ENCODE measurements around the gene PIEZO2.

The PIEZO2 gene

DNA sequence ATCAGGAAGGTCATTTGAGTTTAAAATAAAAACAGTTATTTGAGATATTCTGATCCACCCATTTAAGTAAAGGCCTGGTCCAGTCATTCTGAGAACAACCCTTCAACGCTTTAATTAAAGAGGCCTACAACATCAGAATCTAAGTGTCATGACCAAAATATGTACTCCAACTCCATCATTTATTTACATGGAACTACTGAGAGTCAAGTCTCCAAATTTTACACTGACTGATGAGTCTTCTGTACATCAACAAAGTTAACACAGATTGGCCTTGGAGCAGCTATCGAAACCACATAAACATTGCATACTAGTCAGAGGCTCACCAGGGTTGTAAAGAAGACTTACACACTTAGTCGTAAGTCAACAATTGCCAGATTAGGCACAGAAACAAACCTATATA is 37.1 kb downstream of the PIEZO2 start:
- no peak for DNase-seq

DNA sequence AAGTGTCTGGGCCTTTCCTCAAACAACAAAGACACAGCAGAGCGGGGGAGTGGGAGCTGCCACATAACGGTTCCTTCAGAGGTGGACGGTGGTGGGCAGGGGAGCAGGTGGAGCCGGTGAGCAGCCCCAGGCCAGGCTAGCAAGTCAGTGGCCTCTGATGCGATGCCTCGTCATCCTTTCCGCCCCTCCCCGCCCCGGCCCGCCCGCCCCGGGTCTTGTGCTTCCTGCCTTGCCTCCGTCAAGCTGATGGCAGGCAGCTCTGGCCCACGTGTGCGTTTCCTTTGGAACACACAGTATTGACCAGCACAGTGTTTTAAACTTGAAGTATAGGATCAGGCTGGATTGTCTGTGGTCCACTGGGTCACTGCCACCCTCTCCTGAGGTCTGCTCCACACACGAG is 38.9 kb downstream of the PIEZO2 start:
- no peak for DNase-seq

DNA sequence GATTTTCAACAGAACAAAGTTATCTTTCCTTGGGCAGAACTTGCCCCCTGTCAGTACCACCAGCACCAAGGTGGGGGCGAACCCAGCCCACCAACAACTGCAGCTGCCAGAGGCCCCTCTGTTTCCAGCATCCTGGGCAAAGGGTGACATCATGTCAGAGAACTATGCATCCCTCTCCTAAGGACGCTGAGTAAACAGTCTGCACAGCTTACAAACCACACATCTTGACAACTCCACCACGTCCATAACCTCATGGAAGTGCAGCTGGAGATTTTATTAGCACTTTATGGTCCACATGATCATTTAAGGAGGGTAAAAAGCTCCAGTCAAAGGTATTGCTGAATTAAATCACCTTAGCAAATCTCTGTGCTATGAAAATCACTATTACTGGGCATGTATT is 40.4 kb downstream of the PIEZO2 start:
- DNase-seq: no peak

DNA sequence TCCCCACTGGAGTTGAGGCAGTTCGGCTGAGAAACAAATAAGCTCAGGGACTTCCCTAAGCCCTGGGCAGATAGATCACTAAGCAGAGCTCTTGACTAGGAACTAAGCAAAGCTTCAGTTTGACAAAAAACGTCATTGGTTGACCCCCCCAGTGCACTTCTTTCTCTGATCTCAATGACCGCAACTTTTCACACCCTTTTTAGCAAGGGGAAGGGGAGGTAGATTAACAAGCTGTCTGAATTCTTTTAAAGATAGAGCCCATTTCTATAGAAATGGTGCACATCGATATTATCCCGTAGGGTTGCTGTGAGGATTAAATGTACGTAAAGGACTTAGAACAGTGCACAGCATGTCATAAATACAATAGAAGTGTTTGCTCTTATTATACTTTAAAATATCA is 42.5 kb downstream of the PIEZO2 start:
- DNase-seq: no peak

DNA sequence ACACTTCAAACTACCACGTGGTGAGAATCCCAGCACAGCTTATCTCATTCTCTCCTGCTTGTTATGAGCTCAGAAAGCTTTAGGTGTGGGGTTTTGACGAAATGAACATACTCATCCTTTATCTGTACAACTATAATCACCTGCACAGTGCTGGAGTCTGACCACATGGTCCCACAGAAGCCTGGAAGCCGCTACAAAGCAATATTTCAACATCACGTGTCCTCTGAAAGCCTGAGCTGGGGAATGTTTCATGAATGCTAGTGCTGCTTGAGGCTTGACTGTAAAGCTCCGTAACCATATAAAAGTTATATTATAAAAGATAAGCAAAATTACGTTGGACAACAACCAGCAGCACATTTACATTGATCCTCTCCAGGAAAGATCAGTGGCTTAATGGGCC is 43.9 kb downstream of the PIEZO2 start:
- DNase-seq: no peak

DNA sequence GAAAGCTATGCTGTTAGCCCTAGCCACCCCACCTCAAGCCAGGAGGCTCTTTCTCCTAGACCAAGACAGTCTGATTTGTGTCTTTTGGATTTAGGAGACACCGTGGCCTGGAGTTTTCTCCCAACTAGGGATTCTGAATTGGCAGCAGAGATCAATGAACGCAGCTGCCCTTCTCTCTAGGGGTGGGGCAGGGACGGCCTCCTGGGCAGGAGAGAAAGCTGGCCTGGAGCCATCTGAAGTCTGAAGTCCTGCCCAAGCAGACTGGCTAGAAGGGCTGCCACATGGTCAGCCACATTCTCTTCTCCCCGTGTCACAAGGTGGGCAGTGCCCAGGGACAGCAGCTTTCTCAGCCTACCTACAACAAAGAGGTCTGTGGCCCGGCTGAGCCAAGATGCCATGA is 45.1 kb downstream of the PIEZO2 start:
- no peak for DNase-seq

DNA sequence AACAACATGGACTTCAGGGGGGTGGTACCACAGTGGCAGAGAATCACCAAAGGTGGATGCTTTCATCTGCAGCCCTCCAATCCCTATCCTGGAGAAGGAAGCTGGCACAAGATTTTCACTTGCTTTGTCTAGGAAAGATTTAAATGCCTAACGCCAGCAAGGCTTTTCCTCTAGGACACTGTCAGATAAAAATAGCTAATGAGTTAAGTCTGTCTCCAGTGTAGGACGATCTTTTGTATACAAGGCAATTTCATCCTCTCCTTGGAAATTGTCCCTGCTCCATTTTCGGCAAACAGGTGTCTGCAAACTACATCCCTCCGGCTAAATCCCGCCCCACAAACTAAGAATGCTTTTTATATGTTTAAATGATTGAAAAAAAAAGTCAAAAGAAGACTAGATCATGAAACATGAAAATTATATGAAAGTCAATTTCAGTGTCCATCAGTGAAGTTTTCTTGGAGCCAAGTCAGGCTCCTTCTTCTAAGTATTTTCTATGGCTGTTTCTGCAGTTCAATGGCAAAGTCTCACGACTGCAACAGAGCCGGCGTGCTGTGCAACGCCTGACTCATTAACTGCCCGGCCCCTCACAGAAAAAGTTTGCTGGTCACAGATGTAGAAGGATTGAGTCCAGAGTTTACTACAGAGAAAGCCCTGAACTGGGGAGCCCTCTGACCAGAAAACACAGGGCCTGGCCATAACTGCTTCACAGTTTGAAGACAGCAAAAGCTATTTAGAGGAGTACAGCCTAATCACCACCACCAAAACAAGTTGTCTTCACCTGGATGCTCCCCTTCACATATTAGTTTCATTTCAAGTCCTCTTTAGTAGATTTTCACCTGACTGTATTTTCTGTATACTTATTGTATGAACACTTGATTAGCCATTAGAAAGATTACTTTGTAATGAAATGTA is 52.3 kb downstream of the PIEZO2 start:
- no peak for DNase-seq

DNA sequence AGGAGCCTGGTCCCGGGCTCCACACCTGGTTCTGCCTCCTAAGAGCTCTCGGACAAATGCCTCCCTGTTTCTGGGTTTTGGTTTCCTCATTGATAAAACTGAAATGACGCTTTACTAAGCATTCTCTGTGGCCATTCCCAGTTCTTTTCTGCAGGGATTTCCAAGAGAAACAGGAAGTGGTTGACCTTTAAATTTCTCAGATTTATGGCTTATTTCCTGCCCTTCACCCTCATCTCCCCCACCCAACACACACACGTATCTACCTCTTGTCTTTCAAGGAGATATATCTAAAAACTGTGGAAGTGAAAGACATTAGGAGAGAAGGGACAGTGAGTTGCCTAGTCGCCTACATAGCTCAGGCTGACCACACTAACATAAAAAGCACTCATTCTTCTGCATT is 53.0 kb downstream of the PIEZO2 start:
- DNase-seq: no peak

DNA sequence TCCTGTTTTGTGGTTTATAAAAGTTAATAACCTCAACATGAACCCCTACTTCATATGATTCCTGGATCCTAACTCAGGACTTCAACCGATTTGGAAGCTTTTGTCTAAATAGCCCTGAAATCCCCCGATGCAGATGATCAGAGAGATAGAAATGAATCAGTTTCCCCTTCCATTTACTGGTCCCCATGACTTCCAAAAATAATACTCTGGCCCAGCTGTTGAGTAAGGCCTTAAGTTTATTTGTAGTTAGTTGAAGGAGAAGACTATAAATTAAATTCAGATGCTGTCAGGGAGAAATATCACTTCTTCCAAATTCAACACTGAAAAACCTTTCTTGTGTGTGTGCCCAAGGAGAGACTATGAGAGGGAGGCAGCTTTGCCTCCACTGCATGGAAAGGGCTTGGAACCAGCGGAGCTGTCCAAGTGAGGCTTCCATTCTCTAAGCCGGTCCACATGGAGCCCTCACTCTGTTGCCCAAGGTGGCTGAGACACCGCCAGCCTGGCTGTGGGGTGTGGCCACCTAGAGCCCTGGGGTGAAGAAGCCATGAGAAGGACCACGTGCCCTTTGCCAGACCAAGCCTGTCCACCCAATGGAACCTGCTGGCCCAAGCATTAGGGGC is 53.6 kb downstream of the PIEZO2 start:
- no peak for DNase-seq

DNA sequence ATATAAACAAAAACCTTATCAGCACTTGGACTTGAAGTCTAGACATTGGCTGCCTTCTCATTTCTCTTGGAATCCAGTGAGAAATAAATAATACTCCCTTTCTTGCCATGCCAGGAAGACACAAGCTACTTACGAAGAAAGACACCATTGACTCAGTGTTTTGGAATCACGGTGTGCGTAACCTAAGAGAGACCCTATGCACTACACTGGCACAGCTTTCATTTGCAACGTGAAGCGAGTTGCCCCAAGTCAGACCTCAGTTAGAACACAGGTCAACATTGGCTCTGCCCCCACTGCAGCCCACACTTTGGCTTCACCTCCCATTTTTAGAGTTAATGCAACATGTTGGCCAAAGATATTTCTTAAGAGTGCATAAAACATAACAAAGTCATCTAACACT is 54.2 kb downstream of the PIEZO2 start:
- DNase-seq: no peak

DNA sequence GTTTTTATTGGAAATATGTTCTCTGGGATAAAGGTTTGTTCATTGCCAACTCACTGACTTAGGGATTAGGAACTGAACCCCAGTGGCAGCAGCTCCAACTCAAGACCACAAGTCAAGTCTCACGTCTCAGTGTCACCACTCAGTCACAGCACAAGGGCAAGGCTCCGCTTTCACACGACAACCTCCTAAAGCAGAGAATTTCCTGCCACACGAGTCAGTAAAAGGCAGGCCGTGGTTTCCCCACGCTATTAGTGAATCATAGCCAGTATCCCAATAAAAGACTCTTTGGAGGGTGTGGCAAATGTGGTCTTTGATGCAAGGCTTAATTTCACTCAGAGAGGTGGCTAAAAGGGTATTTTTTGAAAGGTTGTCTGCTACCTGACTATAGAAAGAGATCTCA is 57.6 kb downstream of the PIEZO2 start:
- DNase-seq: no peak

DNA sequence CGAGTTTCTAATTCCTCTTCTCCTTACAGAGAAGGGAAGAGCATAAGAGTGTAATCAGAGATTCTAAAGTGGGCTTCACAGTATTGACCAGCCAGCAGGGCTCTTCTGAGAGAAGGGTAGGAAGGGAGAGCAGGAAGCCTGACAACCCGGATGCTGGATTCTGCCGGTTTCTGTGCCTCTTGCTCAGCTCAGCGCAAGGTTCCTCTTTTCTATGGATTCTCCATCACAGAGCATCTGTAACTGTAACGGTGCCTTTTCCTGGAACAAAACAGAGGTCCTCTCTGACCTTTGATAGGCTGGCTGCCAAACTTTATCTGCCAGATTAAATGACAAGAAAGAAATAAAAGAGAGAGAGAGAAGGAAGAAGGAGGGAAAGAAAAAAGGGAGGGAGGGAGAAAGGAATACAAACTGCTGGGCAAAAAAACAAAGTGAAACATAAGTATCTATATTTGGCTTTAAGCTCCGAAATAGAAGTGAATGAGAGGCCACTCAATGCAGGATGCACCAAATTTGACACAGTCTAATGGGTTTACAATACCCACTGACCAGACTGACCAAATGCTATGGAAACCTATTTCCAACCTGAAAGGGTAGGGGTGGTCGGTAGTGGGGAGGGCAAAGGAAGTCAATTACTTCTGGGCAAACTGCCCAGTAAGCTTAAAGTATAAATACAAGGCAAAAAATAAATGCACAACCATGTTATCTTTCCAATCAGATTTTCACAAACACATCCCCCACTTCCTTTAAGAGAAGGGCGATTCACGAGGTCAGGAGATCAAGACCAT is 59.2 kb downstream of the PIEZO2 start:
- DNase-seq: no peak

DNA sequence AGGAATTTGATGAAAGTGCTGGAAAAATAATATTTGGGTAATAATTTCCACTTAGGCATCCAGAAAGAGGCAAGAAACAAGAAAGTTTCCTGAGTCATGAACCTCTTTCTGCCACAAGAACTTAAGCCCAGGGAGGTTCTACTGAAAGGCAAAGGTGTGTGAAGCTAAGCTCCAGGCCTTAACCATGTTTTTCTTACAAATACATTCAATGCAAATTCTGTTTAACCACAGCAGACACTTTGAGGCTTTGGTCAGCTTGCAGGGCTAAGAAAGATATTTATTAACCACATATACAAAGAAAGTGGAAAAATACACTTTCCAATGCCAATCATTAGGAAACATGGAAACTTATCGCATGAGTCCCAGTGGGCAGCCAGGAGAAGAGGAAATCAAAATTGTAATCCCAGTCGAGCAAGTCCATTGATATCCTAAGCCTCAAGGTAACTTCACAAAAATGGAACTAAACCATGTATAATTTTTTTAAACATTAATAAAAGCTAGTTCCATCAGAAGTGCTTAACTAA is 68.3 kb downstream of the PIEZO2 start:
- DNase-seq: no peak

DNA sequence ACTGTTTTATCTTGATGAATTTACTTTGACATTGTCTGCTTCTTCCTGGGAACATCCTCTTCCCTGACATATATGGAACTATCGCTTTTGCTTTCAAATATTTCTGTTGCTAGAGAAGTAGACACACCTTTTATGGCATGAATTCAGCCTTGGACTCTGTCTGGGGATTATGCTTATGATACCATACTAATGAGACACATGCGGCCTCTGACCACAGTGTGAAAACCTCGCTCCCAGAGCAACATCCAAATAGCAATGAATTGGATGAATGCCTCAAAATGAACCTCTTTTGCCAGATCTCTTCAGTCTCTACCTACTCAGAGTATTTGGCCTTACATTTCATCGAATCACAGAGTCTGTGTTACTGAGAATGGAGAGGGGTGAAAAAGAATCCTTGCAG is 70.9 kb downstream of the PIEZO2 start:
- no peak for DNase-seq

DNA sequence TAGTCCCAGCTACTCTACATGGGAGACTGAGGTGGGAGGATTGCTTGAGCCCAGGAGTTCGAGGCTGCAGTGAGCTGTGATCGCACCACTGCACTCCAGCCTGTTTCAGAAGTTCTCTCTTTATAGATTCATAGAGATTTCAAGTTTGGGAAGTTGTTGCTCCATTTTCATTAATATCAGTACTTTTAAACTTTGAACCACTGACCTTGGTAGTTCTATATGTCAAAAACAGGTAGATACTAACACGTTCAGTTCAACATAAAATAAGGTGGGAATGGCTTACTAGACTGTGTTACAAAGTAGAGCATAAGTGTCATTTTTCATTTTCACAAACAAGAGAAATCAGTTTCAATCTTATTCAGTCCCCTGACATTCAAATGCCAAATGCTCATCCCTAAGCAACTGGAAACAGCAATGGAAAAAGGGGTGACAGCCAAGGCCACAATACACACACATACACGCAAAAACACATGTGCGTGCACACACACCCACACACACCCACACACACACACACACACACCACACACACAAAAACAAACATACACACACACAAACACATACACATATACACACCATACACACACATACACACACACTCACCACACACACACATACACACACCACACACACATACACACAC is 71.7 kb downstream of the PIEZO2 start:
- DNase-seq: no peak

DNA sequence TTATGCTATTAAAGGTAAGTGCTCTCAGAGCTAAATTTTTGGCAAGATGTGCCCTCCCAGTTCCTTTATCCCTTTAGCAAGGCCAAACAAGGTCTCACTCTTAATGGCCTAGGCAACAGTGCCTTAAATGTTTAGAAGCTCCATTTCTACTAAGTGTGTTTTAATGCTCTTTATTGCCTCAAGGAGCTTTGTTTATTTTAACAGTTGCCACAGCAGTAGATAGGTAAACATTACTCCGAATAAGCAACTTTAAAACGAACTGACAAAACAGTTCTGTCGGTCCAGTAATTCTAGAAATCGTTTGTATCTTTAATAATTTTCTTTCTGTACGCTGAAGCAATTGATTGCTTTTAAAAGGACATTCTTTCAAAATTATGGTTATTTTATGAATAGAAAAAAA is 74.5 kb downstream of the PIEZO2 start:
- no peak for DNase-seq

DNA sequence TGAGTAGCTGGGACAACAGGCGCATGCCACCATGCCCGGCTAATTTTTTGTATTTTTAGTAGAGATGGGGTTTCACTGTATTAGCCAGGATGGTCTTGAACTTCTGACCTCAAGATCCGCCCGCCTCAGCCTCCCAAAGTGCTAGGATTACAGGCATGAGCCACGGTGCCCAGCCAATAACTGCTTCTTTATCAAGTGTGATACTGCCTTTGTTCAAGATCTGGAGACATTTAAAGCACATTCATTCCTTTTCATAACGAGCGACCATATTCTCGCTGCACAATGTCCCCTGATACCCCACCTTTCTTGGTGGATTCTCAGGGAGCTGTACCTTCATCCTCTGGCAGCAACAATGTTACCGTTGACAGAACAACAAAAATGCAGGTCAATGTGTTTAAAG is 75.4 kb downstream of the PIEZO2 start:
- DNase-seq: no peak

DNA sequence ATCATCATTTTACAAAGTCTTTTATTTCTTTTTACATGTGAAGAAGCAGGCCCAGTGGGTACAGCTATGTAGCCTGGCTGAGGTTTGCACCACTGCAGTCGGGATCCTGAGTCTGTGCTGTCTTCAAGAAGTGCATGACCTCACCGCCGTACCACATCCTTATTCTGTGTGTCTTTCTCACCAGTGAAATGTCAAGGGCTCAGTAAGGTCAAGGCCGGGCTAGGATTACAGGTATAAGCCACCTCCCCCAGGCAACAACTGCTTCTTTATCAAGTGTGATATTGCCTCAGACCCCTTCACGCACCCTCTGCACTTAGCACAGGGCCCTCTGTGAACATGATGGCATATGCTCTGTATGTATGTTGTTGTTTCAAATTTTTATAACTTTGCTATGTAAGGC is 76.7 kb downstream of the PIEZO2 start:
- no peak for DNase-seq

DNA sequence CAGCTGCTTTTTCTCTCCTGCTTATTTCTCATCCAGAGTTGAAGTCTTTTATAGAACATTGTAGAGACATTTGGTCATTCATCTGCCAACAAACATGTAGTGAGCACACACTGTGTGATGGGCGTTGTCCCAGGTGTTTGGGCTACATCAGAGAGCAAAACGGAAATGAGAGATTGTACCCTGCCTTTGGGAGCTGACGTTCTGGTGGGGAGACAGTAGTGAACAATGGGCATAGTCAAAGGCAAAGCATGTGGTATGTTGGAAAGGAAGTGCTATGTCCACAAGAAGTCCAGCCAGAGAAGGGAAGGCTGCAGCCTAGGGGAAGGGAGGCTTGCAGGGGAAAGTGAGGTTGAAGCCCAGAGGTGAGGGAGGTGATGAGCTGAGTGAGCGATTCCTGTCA is 78.1 kb downstream of the PIEZO2 start:
- no peak for DNase-seq

DNA sequence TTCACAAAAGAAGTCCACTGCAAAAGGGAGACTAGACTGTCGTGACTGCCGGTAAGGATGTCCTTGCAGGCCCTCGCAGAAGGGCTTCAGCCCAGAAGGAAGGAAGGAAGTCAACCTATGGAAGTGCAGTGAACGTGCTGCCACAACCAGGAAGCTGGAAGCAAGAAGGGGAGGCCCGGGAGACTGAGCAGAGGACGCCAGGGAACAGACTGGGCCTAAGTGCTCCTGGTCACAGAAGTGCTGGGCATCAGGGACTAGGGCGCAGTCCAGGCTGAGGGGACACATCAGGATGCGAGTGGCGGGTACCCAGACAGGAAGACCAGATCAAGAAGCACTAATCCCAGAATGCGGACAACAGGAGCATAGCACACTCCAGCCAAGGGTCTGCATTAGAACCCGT is 78.8 kb downstream of the PIEZO2 start:
- DNase-seq: no peak

DNA sequence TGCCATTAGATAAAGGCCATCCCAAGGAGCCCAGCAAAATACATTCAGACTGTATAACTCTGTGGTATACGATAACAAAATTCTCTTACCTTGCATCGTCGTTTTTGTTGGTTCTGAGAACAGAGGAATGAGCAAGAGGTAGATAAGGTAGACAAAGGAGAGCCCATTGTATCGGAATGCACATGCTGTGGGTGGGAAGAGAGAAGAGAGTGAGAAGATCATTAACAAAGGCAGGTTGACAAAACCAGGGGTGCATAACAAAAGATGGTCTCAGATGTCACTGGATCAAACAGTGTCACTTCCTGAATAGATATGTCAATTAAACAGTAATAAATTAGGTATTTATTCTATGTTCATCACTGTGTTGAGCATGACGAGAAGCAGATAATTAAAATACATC is 83.3 kb downstream of the PIEZO2 start:
- no peak for DNase-seq

DNA sequence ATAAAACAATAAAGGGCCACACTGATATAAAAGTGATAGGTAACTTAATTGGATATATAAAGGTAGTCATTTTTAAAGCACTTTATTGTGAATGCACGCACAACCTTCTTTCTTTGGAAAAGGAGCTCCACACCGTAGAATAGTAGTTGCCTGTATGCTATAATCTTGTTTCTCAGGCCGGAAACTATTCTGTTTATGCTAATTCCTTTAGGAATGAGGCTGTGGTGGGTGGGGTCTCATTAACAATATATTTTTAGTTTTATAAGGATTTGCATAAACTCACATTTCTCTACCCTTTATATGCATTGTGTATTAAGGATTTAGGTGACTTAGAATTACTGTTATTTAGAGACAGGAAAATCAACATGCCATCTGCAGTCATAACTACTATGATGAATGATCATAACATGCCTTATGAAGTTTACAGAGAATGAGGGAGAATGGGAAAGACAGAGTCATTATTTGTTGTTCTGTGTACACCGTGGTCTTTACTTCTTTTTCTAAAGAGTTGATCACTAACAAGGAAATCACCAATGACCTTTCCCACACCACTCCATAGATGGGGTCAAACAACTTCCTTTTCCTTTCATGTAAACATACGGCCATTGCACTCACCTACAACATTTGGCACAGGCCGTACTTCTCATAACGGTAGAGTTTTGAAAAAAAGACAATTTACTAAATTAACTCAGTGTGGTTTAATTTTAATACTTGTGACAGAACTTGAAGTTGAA is 84.5 kb downstream of the PIEZO2 start:
- DNase-seq: no peak
